Measurements from ENCODE around the gene CCDC92.
"Not testable (repeated sequence)": the region's sequence is repeated elsewhere in the genome, so short reads cannot be mapped to it uniquely, and the experiment has no call there.

The CCDC92 gene

GRCh38 chr12:123950476-123951349 lies 21.9 kb downstream of the CCDC92 start:
- no peak for TF ChIP-seq CTCF (IDR thresholded peaks at IDR 0.05; ENCODE audit: low read depth, low read length, missing control alignments)
- in situ Hi-C loops (cut with HindIII; ENCODE audit: low pct_ligation_motif_present, low sequenced_read_pairs) = no loop called here
- no peak overlapping the region for H3K27ac ChIP-seq
- no peaks in the 10 kb centered on the region for H3K36me3 ChIP-seq (replicated peaks)
- H3K4me3 ChIP-seq (ENCODE audit: low read depth, low read length) = no peak overlapping the region
- no peak for DNase-seq
- no peaks in the 10 kb centered on the region for H3K27me3 ChIP-seq (replicated peaks)

- no peak overlapping the region for H3K27ac ChIP-seq
- TF ChIP-seq CTCF (IDR thresholded peaks at IDR 0.05; ENCODE audit: low read depth, low read length, missing control alignments) = no peak
- no peak for DNase-seq
- in situ Hi-C loops (cut with HindIII; ENCODE audit: low pct_ligation_motif_present, low sequenced_read_pairs) = no loop called here
- H3K4me3 ChIP-seq (ENCODE audit: low read depth, low read length) = no peak overlapping the region
- no peaks in the 10 kb centered on the region for H3K27me3 ChIP-seq (replicated peaks)
- no peaks in the 10 kb centered on the region for H3K36me3 ChIP-seq (replicated peaks)
Measured at GRCh38 chr12:123949770-123950165, 22.9 kb downstream of the CCDC92 start.

- in situ Hi-C loops (cut with HindIII; ENCODE audit: low pct_ligation_motif_present, low sequenced_read_pairs) = no loop called here
- no peak overlapping the region for H3K4me3 ChIP-seq (ENCODE audit: low read depth, low read length)
- no peaks in the 10 kb centered on the region for H3K36me3 ChIP-seq (replicated peaks)
- H3K27ac ChIP-seq = no peak overlapping the region
- no peak for DNase-seq
- H3K27me3 ChIP-seq (replicated peaks) = no peaks in the 10 kb centered on the region
- TF ChIP-seq CTCF (IDR thresholded peaks at IDR 0.05; ENCODE audit: low read depth, low read length, missing control alignments) = no peak
Measured at GRCh38 chr12:123948796-123949769, 23.5 kb downstream of the CCDC92 start.

GRCh38 chr12:123948401-123948795 lies 24.2 kb downstream of the CCDC92 start:
- in situ Hi-C loops (cut with HindIII; ENCODE audit: low pct_ligation_motif_present, low sequenced_read_pairs) = no loop called here
- H3K4me3 ChIP-seq (ENCODE audit: low read depth, low read length) = no peak overlapping the region
- no peaks in the 10 kb centered on the region for H3K36me3 ChIP-seq (replicated peaks)
- H3K27ac ChIP-seq = no peak overlapping the region
- no peak for DNase-seq
- TF ChIP-seq CTCF (IDR thresholded peaks at IDR 0.05; ENCODE audit: low read depth, low read length, missing control alignments) = no peak
- no peaks in the 10 kb centered on the region for H3K27me3 ChIP-seq (replicated peaks)

GRCh38 chr12:123947531-123947930 lies 25.1 kb downstream of the CCDC92 start:
- DNase-seq; H3K27me3 ChIP-seq (replicated peaks); H3K36me3 ChIP-seq (replicated peaks); H3K4me3 ChIP-seq (ENCODE audit: low read depth, low read length); H3K27ac ChIP-seq; in situ Hi-C loops (cut with HindIII; ENCODE audit: low pct_ligation_motif_present, low sequenced_read_pairs): not testable (repeated sequence)

GRCh38 chr12:123946516-123947505 lies 25.8 kb downstream of the CCDC92 start:
- H3K27me3 ChIP-seq (replicated peaks); H3K36me3 ChIP-seq (replicated peaks); DNase-seq; H3K27ac ChIP-seq; in situ Hi-C loops (cut with HindIII; ENCODE audit: low pct_ligation_motif_present, low sequenced_read_pairs); H3K4me3 ChIP-seq (ENCODE audit: low read depth, low read length): not testable (repeated sequence)
